Renal pelvis (tissue), 12 donors: ENCODE data around the gene PLEKHG2. TPM values are rescaled to one million over a fixed set of nuclear protein-coding genes. Genes with fewer than 3 reads are reported as not detected.
"Not testable (repeated sequence)": the region's sequence is repeated elsewhere in the genome, so short reads cannot be mapped to it uniquely, and the experiment has no call there.

ENCODE experiments used
- DNase-seq: peaks from one replicate; pipeline ENCODE4 v3.0.0-alpha.2; 2013
- long read RNA-seq, 16 experiments: transcript quantifications; one replicate each; lab custom pipeline, GENCODE V29; 2026
- polyA plus RNA-seq, 3 donors: library from polyadenylated mRNA; unstranded; fragments of 120-200 nt; gene quantifications; one replicate each; pipeline ENCODE4 v1.2.1, GENCODE V29; 2013; ENCODE audit not compliant: insufficient read length in 3 of 3

PLEKHG2 gene, protein sequence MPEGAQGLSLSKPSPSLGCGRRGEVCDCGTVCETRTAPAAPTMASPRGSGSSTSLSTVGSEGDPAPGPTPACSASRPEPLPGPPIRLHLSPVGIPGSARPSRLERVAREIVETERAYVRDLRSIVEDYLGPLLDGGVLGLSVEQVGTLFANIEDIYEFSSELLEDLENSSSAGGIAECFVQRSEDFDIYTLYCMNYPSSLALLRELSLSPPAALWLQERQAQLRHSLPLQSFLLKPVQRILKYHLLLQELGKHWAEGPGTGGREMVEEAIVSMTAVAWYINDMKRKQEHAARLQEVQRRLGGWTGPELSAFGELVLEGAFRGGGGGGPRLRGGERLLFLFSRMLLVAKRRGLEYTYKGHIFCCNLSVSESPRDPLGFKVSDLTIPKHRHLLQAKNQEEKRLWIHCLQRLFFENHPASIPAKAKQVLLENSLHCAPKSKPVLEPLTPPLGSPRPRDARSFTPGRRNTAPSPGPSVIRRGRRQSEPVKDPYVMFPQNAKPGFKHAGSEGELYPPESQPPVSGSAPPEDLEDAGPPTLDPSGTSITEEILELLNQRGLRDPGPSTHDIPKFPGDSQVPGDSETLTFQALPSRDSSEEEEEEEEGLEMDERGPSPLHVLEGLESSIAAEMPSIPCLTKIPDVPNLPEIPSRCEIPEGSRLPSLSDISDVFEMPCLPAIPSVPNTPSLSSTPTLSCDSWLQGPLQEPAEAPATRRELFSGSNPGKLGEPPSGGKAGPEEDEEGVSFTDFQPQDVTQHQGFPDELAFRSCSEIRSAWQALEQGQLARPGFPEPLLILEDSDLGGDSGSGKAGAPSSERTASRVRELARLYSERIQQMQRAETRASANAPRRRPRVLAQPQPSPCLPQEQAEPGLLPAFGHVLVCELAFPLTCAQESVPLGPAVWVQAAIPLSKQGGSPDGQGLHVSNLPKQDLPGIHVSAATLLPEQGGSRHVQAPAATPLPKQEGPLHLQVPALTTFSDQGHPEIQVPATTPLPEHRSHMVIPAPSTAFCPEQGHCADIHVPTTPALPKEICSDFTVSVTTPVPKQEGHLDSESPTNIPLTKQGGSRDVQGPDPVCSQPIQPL (N-terminal part only)
- 100 to 1,000 TPM in 1 of 3 donors, 10 to 100 TPM in 2; 81.8 to 135 (median 87.0) TPM for polyA plus RNA-seq
- long read RNA-seq, donor 1, partial matches to known transcripts = 6,540 of 7,065 reads
- long read RNA-seq, donor 1, other reads (novel, unspliced or antisense) = 525 of 7,065 reads
- long read RNA-seq, donor 2, partial matches to known transcripts = 10 of 12 reads
- long read RNA-seq, donor 2, other reads (novel, unspliced or antisense) = 0 of 12 reads
- long read RNA-seq, donor 3, partial matches to known transcripts = 4,131 of 4,453 reads
- long read RNA-seq, donor 3, other reads (novel, unspliced or antisense) = 320 of 4,453 reads
- long read RNA-seq, donor 4, partial matches to known transcripts = 5,812 of 6,248 reads
- long read RNA-seq, donor 4, other reads (novel, unspliced or antisense) = 436 of 6,248 reads
- long read RNA-seq, donor 5, partial matches to known transcripts = 5 of 5 reads
- long read RNA-seq, donor 5, other reads (novel, unspliced or antisense) = 0 of 5 reads
- long read RNA-seq, donor 6, partial matches to known transcripts = 17 of 19 reads
- long read RNA-seq, donor 6, other reads (novel, unspliced or antisense) = 0 of 19 reads
- long read RNA-seq, donor 7, transcript PLEKHG2-207 (2 exons, 720 nt) = major isoform, 7 of 5,427 reads
- long read RNA-seq, donor 7, partial matches to known transcripts = 5,094 of 5,427 reads
- long read RNA-seq, donor 7, other reads (novel, unspliced or antisense) = 326 of 5,427 reads
- long read RNA-seq, donor 8, partial matches to known transcripts = 7 of 9 reads
- long read RNA-seq, donor 8, other reads (novel, unspliced or antisense) = 0 of 9 reads
- long read RNA-seq, donor 9, partial matches to known transcripts = 12 of 12 reads
- long read RNA-seq, donor 9, other reads (novel, unspliced or antisense) = 0 of 12 reads
- long read RNA-seq, donor 10, transcript PLEKHG2-207 (2 exons, 720 nt) = major isoform, 9 of 4,753 reads
- long read RNA-seq, donor 10, partial matches to known transcripts = 4,422 of 4,753 reads
- long read RNA-seq, donor 10, other reads (novel, unspliced or antisense) = 322 of 4,753 reads
- long read RNA-seq, donor 11, partial matches to known transcripts = 33 of 35 reads
- long read RNA-seq, donor 11, other reads (novel, unspliced or antisense) = 0 of 35 reads
- long read RNA-seq, donor 12, transcript PLEKHG2-207 (2 exons, 720 nt) = major isoform, 5 of 6,214 reads
- long read RNA-seq, donor 12, partial matches to known transcripts = 5,840 of 6,214 reads
- long read RNA-seq, donor 12, other reads (novel, unspliced or antisense) = 369 of 6,214 reads
- long read RNA-seq, donor 13, transcript PLEKHG2-207 (2 exons, 720 nt) = major isoform, 7 of 20 reads
- long read RNA-seq, donor 13, partial matches to known transcripts = 13 of 20 reads
- long read RNA-seq, donor 13, other reads (novel, unspliced or antisense) = 0 of 20 reads
- long read RNA-seq, donor 14 = 0 reads
- long read RNA-seq, donor 15, partial matches to known transcripts = 17 of 19 reads
- long read RNA-seq, donor 15, other reads (novel, unspliced or antisense) = 0 of 19 reads
- long read RNA-seq, donor 16, partial matches to known transcripts = 10 of 11 reads
- long read RNA-seq, donor 16, other reads (novel, unspliced or antisense) = 0 of 11 reads

DNA sequence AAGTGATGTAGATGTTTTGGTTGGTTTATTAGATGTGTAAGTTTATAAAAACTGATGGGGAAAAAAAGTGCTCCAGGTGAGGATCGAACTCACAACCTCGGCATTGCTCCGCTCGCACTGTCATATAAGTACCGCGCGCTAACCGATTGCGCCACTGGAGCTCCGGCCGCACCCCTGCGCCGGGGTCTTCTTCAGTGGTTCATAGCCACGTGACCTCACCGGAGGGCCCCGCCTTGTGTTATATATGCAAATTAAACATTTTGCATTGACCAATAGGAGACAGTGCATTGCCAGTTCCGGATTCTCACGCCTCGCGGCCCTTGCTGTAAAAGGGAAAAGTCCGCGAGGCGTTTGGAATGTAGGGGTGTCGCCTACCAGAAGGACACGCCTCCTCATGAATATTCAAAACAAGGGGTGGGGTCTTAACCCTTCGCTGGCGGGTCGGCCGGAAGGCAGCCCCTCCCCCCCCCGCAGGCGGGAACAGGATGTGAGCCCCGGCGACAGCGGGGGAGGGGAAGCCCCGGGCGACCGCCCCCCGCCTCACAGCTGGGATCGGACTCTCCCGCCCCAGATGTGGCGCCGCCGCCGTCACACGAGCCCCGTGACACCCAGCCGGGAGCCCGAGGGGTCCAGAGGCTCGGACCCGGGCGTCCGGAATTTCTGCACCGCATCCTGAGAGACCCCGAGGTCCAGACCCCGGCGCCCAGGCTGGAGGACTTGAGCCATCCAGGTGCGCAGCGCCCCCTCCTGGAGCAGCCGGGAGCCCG lies at the start of gene PLEKHG2:
Gene PLEKHG2, plus strand, starts transcription at position 570 of the 767 bp plus-strand sequence. CDS start 1,418 bp downstream, outside the sequence.
- peak; percentile 100 for DNase-seq

DNA sequence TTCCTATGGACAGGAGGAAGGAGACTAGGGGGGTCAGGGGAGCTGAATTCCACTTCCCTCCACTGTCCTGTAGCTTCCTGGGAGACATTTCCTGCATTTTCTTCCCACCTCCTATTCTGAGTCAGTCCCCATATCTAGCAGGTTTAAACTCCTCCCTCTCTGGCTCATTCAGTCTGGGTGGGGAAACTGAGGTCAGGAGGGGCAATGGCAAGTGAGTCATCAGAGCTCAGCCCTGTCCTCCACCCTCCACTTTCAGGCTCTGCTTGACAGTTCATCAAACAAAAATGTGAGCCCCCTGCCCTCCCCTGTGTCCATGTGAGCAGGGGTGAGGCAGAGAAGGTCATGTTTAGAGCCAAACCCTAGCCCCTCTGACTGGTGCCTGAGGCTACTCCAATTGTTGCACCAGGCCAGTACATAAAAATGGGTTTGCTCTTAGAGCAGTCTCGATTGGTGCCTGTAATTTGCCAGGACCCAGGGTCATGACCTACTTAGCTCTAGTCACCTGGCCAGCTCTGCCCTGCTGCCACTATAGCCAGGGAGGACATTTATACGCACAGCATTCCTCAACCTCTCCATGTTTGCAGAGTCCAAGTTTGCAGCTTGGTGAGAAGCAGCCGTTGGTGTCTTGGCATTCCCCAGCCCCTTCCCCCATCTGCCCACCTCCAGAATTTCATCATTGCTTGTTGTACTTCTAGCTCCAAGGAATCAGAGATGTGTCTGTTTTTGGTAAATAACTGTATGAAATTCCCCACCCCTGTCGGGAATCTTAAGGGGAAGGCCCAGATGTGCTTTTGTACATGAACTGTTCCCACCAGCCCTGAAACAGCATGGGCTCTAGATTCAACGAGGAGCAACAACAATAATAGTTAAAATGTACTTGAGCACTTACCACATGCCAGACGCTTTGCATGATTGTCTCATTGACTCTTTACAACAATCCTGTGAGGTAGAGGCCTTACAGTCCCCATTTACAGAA lies 49.5 kb upstream of the PLEKHG2 start:
- DNase-seq = no peak

DNA sequence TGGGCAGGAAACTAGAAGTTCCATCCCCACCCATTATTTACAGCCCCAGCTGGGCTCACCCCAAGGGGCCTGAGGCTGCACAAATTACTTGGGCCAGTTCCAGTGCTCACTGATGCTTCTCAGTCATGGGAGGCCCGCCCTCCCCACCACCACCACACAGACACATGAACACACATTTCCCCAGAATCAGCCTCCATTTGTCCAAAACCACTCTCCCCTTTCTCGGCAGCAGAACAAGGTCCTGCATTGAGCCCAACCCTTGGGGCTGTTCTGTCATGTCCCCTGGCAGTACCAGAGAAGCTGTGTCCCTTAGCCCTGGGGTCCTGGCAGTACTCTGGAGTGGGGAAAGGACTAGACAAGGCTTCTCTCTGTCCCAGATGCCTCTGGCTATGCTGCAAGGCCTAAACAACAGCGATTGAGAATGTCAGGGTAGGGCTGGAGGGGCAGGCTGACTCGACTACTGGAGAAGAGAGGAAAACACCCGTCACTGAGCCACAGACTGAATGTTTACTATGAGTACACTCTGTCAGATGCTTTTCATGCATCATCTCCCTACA lies 48.5 kb upstream of the PLEKHG2 start:
- no peak for DNase-seq

DNA sequence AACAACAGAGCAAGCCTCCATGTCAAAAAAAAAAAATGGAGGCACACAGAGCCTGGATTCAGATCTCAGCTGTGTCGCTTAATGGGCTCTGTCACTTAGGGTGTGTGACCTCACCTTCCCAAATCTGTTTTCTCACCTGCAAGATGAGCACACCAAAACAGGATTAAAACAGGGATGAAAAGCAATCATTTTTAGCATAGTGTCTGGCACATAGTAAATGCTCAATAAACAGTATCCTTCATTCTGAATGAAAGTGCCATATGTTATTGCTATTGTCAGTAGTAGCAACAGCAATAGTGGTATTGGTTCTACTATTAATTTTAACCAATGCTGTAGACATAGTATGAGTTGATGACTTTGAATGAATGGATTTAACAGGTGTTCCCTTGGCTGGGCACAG lies 46.9 kb upstream of the PLEKHG2 start:
- no peak for DNase-seq

- DNase-seq = no peak
These were observed 43.3 kb upstream of the PLEKHG2 start for GRCh38 chr19:39369200-39369599.

DNA sequence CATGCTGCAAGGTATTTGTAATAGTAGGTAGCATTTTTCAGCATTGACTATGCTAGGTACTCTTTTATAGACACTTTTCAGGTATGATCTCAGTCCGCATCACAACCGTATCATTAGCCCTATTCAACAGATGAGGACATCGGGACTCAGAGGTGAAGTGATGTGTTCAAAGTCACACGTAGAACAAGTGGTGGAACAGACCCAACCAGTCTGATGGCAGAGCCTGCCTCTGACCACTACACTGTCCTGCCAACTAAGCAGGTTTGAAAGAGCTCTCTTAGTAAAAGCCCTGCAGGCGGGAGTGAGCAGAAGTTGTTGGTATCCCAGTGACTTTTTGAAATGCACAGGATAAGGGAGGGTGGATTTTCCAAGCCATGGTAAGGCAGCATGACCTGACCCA lies 41.7 kb upstream of the PLEKHG2 start:
- DNase-seq = no peak

GRCh38 chr19:39372047-39372802 lies 40.2 kb upstream of the PLEKHG2 start:
- DNase-seq = peak; percentile 75

- DNase-seq = no peak
These were observed 39.5 kb upstream of the PLEKHG2 start for GRCh38 chr19:39372941-39373340.

DNA sequence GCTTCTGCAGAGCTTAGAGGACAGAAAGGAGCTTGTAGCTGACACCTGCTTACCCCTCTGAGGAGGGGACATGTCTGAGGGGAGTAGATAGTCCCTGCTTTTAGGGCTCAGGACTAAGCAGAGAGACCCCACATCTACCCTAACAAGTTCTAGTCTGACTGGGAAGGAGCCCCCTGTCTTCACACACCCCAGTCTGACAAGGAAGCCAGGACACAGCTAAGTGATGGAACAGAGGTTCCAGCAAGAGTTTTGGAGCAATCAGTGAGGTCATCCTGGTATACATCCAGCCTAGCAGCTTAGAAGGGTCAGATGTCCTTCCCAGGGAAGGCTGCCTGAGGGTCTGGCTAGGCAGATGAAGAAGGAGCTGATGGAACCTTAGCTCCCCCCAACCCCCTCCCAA lies 36.5 kb upstream of the PLEKHG2 start:
- no peak for DNase-seq

DNA sequence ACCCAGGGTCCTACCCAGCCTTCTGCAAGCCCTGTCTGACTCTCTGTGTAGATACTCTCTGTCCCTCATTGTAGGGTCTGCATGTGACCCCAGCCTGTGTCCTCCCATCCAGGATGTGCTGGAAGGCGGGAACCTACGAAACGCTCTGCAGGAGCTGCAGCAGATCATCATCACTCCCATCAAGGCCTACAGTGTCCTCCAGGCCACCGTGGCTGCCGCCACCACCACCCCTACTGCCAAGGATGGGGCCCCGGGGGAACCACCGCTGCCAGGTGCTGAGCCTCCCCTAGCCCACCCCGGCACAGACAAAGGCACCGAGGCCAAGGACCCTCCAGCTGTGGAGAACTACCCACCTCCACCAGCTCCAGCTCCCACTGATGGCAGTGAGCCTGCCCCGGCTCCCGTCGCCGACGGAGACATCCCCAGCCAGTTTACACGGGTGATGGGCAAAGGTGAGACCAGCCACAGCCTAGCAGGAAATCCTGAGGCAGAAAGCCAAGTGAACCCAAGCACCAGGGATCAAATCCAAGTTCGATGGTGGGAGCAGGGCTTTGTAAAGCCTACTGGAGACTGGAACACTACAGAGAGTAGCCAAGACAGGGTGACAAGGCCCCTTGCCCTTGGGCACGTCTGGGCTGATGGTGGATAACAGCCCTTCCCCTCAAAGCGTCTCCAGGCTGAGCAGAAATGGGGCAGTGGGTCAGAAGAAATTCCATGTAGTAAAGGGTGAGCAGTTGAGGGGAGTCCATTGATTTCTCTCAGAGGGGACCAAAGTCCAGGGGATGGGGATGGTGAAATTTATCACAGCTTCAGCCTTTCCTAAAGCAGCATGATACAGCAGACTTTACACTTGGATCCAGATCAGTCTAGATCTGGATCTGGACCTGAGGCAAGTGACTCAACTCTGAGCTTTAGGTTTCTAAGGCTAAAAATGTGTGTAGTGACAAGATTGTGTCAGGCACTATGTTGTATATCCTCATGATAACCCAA lies 34.8 kb upstream of the PLEKHG2 start:
- no peak for DNase-seq

DNA sequence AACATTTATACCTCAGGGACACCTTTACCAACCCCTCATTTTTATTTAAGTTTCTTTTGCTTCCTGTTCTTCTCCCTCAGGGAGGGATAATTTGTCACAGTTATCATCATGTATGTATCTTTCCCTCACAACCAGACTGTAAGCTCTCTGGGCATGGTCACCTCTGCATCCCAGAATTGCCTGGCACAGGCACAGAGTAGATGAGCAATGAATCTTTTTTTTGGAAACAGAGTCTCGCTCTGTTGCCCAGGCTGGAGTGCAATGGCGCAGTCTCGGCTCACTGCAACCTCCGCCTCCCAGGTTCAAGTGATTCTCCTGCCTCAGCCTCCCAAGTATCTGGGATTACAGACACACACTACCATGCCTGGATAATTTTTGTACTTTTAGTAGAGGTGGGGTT lies 33.1 kb upstream of the PLEKHG2 start:
- DNase-seq = not testable (repeated sequence)

DNA sequence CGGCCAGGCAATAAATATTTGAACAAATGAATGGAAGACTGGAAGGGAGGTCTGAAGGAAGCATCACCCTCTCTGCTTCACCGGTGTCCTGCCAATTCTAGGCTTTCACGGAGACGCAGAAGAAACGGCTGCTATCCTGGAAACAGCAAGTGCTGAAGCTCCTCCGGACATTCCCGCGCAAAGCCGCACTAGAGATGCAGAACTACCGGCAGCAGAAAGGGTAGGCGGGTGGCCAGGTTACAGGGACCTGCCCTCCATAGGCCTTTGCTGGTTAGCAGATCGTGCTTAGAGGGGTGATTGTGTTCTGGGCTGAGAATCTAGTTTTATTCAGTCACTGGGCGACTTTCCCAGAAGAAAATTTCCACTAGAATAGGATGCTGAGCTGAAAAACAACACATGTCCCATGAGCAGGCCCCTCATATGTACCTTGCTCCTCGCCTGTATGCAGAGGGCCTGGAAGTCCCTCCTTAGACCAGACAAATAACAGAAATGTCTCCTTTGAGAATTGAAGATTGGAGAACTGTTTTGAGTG lies 32.5 kb upstream of the PLEKHG2 start:
- no peak for DNase-seq

- DNase-seq = no peak
These were observed 31.7 kb upstream of the PLEKHG2 start for GRCh38 chr19:39380521-39381502.
